Urothelium cell line (cell line): Measurements from ENCODE around the gene B3GNT4.
"Not testable (repeated sequence)": the region's sequence is repeated elsewhere in the genome, so short reads cannot be mapped to it uniquely, and the experiment has no call there.

Experiments used
- DNase-seq: peaks from one replicate; pipeline ENCODE4 v3.0.0; 2011; ENCODE audit warnings: low spot score, mixed read lengths
- FAIRE-seq: peaks from 2 replicates; lab custom pipeline; 2011; peaks lifted over from hg19 to GRCh38; lab: Jason Lieb, UNC

B3GNT4 gene

GRCh38 chr12:122208073-122208820 is 4.7 kb downstream of the B3GNT4 start:
- FAIRE-seq (no peak), DNase-seq (no peak)

GRCh38 chr12:122215771-122216170 is 12.3 kb downstream of the B3GNT4 start:
- DNase-seq (no peak), FAIRE-seq (no peak)

- DNase-seq (no peak), FAIRE-seq (no peak)
These were observed 12.9 kb downstream of the B3GNT4 start for GRCh38 chr12:122216445-122216844.

- peak; percentile 99 for FAIRE-seq
- DNase-seq: peak; percentile 99
These were observed 22.3 kb downstream of the B3GNT4 start, which contains the start of gene DIABLO for GRCh38 chr12:122225683-122226365. Gene DIABLO, minus strand, starts transcription at chr12:122226052. Its CDS starts 38 bp downstream, at chr12:122226014.

DNA sequence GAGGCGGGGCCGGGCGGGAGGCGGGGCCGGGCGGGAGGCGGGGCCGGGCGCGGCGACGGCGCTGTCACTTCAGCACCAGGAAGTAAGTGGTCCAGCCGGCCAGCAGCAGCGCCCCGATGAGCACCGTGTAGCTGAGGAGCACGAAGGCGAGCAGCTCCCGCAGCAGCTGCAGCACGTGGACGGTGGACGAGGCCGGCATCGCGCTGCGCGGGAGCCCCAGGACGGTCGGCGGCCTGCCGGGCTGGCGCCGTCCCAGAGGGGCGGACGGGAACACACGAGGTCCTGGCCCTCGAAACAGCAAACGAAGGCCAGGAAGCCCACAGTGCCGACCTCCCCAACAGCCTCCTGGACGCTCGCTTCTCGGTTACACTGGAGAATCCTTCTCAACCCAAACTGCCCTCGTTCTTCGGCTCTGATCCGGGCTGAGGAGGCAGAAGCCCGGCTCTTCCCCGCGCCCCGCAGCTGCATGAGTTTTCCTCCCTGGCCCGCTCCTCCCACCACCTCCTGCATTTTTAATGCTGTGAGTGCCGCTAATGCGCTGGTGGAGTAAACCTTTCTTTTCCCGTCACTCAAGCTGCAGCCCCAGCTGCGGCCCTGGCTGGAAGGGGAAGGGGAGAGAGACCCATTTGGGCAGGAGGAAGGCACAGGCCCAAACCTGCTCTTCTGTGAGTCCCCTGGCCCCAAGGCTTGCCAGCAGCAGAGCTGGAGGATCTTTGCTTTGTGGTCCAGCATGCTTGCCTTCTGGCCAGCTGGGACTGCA is 23.0 kb downstream of the B3GNT4 start:
- FAIRE-seq (no peak), DNase-seq (no peak)

- DNase-seq (no peak), FAIRE-seq (no peak)
These were observed 23.8 kb downstream of the B3GNT4 start for GRCh38 chr12:122227341-122227740.

GRCh38 chr12:122228092-122228491 is 24.6 kb downstream of the B3GNT4 start:
- DNase-seq (no peak), FAIRE-seq (no peak)

- FAIRE-seq: no peak
- DNase-seq: no peak
These were observed 27.3 kb downstream of the B3GNT4 start for GRCh38 chr12:122230798-122231197.

DNA sequence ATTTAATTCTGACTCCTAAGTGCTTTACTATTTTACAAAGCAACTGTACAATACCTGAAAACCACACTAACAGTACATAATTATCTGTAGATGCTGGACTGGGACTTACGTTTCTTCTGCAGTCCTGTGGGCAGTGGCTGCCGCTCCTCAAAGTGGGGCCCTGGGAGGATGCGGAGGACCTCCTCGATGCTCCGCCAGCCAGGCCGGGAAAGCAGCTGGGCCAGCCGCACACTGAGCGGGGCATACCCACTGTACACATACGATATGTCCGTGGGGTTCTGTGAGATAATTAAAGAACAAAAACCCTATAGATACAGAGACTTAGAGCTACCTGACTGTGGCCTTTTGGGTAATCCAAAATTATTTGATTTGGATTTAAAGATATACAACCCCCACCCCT is 29.2 kb downstream of the B3GNT4 start:
- FAIRE-seq (no peak), DNase-seq (no peak)

GRCh38 chr12:122235741-122236140 is 32.2 kb downstream of the B3GNT4 start:
- FAIRE-seq (no peak), DNase-seq (no peak)

DNA sequence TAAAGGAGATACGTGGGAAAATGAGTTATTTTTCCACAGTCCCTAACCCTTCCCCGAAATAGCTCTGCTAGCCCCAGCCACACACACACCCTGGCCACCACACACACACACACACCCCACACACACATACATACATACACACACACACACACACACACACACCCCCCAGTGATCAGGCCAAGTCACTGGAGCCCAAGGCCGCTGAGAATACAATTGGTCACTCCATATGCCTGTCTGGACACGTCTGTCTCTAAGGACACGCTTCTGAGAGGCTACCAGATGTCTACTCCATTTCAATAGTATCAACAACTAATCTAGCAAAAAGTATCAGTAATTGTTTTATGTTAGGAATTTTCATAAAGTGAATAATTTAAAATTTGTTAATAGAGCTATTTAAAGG is 35.4 kb downstream of the B3GNT4 start:
- DNase-seq (no peak), FAIRE-seq (no peak)

- FAIRE-seq: no peak
These were observed 40.5 kb downstream of the B3GNT4 start for GRCh38 chr12:122243965-122244364.

DNA sequence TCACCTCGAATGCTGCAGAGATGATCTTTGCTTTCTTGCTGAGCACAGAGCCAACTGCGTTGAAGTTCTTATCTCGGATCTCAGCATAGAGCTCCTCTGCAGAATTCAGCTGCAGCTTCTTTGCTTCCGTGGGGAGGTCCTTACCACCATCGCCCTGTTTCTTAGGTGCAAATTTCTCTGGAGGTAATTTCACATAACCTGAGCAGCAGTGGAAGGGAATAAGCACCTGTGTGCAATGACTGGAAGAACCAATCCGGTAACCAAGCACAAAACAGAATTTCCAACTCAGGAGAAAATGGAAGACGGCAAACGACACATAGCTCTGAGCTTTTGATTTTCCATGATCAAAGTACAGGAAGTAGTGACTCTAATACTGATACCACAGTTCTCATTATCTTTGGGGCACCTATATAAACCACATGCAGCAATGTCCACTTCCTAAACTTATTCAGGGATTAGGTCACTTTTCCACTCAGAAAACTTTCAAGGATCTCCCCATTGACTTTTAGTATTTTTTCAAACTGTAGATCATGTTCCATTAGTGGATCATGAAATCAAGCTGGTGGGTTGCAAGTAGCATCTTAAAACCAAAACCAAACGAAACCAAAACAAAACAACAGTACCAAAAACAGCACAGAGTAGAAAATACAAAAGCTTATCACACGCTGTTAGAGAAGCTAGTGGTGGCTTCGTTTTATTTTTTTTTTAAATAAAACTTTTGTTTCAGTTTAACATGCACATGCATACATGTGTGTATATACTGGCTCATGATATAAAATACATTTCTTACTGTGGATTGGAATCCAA is 41.3 kb downstream of the B3GNT4 start:
- FAIRE-seq (no peak), DNase-seq (no peak)

More at GRCh38 chr12:122243965-122244364, 40.5 kb downstream of the B3GNT4 start:
- no peak for DNase-seq

GRCh38 chr12:122245553-122245952 is 42.0 kb downstream of the B3GNT4 start:
- no peak for FAIRE-seq

DNA sequence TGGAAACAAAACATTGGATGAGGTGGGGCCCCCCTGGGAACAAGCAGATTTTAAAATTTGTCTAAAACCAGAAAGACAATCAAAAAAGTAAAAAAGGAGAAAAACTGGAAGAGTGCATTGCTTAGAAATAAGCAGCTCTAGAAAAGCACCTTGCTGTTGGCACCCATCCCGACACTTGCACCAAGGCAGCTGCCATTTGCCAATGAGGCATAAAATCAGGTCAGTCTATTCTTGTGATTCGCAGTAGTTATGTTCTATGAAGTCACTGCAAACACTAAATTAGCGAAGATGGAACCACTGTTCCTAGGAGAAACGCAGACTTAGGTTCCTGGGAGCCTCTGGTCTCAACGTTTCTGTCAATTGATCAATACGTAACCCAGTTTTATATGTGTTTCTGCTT is 46.5 kb downstream of the B3GNT4 start:
- FAIRE-seq (no peak), DNase-seq (no peak)

More at GRCh38 chr12:122245553-122245952, 42.0 kb downstream of the B3GNT4 start:
- no peak for DNase-seq

DNA sequence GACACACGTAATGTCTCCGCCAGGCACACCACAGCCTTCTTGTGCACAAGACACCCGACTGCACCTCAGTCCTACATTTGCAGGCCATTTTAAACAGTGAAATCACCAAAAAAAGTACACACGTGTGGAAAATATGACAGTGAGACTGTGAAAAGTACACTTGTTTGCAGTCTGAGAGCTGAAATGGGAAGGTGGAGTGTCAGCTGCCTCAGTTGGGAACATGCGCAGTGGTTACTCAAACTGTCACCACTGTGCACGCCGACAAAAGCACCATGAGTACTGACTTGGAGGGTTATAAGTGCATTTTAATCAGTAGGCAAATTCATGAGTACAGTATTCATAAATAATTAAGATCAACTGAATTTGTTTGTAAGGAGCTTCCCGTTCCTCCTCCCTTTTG is 47.0 kb downstream of the B3GNT4 start:
- DNase-seq: no peak
- no peak for FAIRE-seq

DNA sequence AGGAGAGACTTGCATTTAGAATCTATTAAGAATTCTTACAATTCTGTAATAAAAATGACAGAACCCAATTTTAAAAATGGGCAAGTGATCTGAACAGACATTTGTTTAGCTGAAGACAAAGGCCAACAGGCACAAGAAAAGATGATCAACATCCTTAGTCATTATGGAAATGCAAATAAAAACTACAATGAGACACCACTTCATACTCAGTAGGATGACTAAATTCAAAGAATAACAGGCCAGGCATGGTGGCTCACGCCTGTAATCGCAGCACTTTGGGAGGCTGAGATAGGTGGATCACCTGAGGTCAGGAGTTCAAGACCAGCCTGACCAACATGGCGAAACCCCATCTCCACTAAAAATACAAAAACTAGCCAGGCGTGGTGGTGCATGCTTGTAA is 55.0 kb downstream of the B3GNT4 start:
- FAIRE-seq, DNase-seq: not testable (repeated sequence)
